Esophagus squamous epithelium (tissue), 5 donors: ENCODE measurements around the gene C1orf74. TPM values are rescaled to one million over a fixed set of nuclear protein-coding genes. Genes with fewer than 3 reads are reported as not detected.

Experiments used
- DNase-seq: peaks from one replicate; lab custom pipeline; 2025; lab: John Stamatoyannopoulos, UW
- H3K27ac ChIP-seq, 4 donors: fragments of 200-600 bp; sonication (generic); one replicate each; pipeline ENCODE4 v1.5.1; 2016 to 2019; ENCODE audit warnings: mild to moderate bottlenecking in 1 of 4
- H3K27me3 ChIP-seq, 4 donors: fragments of 200-600 bp; sonication (generic); 1 replicate in 3 of 4; 2 replicates in 1 of 4; pipeline versions ENCODE4 v1.5.1 to v1.6.0; 2017 to 2021; ENCODE audit warnings: antibody characterized with exemption in 1 of 4
- H3K36me3 ChIP-seq, 3 donors: fragments of 200-600 bp; sonication (generic); one replicate each; pipeline ENCODE4 v1.5.1; 2016 to 2019
- H3K4me1 ChIP-seq, 3 donors: fragments of 200-600 bp; sonication (generic); one replicate each; pipeline ENCODE4 v1.5.1; 2017 to 2019
- H3K4me3 ChIP-seq, 4 donors: fragments of 200-600 bp; sonication (generic); 1 replicate in 3 of 4; 2 replicates in 1 of 4; pipeline ENCODE4 v1.5.1; 2016 to 2019; ENCODE audit warnings: mild to moderate bottlenecking in 2 of 4, moderate library complexity in 1 of 4
- H3K9me3 ChIP-seq, 3 donors: fragments of 200-600 bp; sonication (generic); one replicate each; pipeline ENCODE4 v1.5.1; 2016 to 2019
- POLR2A ChIP-seq, 4 donors: fragments of 450-650 bp; IDR thresholded peaks; one replicate each; pipeline ENCODE4 v1.6.1; 2017; ENCODE audit warnings: antibody characterized with exemption in 4 of 4, mild to moderate bottlenecking in 4 of 4, moderate library complexity in 3 of 4
- WGBS, 2 donors: methylation state at CpG; one replicate each; pipeline ENCODE4 v1.1.5; 2018; 5-methylcytosine and 5-hydroxymethylcytosine counted together
- intact Hi-C: fragments of 100-400 bp; cut with DNase I; formaldehyde crosslinking; loops from one replicate; pipeline ENCODE4 v1.15.0; 2022
- total RNA-seq, 4 donors: library from RNA; depleted of rRNA; stranded (reverse); fragments of >200 nt; gene quantifications; one replicate each; pipeline ENCODE4 v1.1.0, GENCODE V29; 2016
- TF ChIP-seq, protein P1 (sequence below), 6 experiments: fragments of 450-650 bp in 4 of 6; fragments of 200-600 bp in 2 of 6; sonication (generic) in 2 of 6; IDR thresholded peaks; one replicate each; pipeline ENCODE4 v1.5.1; 2016 to 2019; ENCODE audit warnings: antibody characterized with exemption in 6 of 6, mild to moderate bottlenecking in 4 of 6, moderate library complexity in 4 of 6
- donor health status: DM: yes; HTN: yes; CAD: no.

The C1orf74 gene
- total RNA-seq, 4 donors from 2014 or later = 2.9 to 6.2 (median 4.1) TPM

DNA sequence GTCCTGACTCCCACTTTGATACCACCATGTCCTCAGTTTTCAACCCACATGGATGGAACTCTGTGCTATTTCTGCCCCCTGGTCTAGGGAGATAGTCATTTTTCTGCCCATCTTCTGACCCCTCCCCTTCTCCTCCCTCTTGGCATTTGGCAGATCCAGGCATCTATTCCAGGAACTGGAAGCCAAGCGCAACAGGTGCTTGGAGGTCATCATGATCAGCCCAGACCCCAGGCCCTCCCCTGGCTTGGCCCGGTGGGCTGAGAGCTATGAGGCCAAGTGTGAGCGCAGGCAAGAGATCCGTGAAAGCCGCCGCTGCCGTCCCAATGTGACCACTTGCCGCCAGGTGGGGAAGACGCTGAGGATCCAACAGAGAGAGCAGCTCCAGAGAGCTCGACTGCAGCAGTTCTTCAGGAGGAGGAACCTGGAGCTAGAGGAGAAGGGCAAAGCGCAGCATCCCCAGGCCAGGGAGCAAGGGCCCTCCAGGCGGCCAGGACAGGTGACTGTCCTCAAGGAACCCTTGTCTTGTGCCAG is 24.5 kb downstream of the C1orf74 start:
- WGBS, 2 donors = 91 to 100% methylated on average over 3 to 4 of the region's 12 CpGs
- H3K4me1 ChIP-seq = peaks cover 0 to 4% (median 0%) of the 10 kb centered on the region in 3 donors
- TF ChIP-seq, protein P1, sequence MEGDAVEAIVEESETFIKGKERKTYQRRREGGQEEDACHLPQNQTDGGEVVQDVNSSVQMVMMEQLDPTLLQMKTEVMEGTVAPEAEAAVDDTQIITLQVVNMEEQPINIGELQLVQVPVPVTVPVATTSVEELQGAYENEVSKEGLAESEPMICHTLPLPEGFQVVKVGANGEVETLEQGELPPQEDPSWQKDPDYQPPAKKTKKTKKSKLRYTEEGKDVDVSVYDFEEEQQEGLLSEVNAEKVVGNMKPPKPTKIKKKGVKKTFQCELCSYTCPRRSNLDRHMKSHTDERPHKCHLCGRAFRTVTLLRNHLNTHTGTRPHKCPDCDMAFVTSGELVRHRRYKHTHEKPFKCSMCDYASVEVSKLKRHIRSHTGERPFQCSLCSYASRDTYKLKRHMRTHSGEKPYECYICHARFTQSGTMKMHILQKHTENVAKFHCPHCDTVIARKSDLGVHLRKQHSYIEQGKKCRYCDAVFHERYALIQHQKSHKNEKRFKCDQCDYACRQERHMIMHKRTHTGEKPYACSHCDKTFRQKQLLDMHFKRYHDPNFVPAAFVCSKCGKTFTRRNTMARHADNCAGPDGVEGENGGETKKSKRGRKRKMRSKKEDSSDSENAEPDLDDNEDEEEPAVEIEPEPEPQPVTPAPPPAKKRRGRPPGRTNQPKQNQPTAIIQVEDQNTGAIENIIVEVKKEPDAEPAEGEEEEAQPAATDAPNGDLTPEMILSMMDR (IDR thresholded peaks at IDR 0.05) = no peak
- TF ChIP-seq POLR2A (IDR thresholded peaks at IDR 0.05) = no peak
- no peak overlapping the region for H3K4me3 ChIP-seq
- H3K36me3 ChIP-seq = no peaks in the 10 kb centered on the region
- no peak for DNase-seq
- no peaks in the 10 kb centered on the region for H3K9me3 ChIP-seq
- intact Hi-C loops = no loop called here
- H3K27ac ChIP-seq = no peak overlapping the region
- H3K27me3 ChIP-seq = no peaks in the 10 kb centered on the region

DNA sequence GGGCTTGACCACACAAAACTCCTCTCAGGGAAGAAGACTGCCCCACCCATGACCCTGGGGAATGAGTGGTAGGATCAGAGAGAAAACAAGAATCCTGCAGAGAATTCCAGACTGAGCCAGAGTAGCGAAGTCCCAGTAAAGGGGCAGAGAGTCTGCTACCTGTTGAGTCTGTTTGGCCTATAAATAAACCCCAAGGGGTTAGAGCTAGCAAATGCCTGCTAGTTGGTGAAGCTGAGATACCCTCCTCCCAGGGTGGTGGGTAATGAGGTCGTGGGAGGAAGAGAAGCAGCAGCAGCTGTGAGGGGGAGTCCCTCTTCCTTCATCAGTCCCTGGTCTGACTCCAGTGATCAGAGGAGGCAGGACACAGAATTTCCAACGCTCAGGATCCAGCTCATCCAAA is 26.0 kb downstream of the C1orf74 start:
- Histone ChIP-seq H3K27me3 (no peaks in the 10 kb centered on the region), H3K36me3 (no peaks in the 10 kb centered on the region), H3K4me3 (peak overlapping the region in 1 of 4 donors; percentile 37), H3K4me1 (peaks cover 0 to 4% (median 0%) of the 10 kb centered on the region in 3 donors), H3K9me3 (no peaks in the 10 kb centered on the region), H3K27ac (peak overlapping the region in 1 of 4 donors; percentile 65)
- TF ChIP-seq POLR2A (IDR thresholded peaks at IDR 0.05) = no peak
- TF ChIP-seq, protein P1 (IDR thresholded peaks at IDR 0.05) = no peak
- intact Hi-C loops = no loop called here
- no peak for DNase-seq
- WGBS, 2 donors = 55 to 65% methylated on average over 3 of the region's 3 CpGs

DNA sequence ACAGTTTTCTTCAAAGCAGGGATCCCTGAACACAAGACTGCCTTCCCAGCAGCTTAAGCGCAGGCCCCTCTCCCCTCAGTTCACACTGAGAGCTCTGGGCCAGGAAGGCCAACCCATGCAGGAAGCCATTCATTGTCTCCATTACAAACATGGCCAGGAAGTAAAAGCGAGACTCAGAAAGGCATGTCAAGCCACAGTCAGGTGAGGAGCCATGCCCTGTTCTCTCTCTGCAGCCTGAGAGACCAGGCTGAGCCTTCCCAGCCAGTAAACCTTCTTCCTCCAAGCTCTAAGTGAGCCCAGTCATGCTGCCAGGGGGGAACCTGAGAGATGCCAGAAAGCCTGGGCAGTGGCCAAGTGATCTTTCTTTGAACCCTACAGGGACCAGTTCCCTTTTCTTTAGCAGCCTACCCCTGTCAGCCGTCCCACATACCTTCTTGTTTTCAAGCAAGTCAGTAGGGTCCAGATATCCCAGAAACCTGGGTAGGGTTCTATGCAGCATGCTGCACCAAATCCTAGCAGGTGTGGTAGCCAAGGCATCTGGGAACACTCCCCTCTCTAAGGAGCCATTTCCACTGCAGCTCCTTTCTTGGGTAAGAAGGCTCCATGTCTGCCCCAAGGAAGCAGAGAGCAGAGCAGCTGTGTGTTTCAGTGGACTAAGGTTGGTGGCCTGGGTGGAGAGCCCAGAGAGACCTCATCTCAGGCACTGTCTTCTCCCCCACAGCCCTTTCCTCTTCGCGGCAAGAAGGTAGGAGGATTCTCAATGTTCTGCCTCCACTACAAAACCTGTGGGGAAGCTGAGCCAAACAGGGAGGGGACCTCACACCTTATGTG is 27.5 kb downstream of the C1orf74 start:
- Histone ChIP-seq H3K27me3 (no peaks in the 10 kb centered on the region), H3K4me1 (peaks cover 0 to 4% (median 0%) of the 10 kb centered on the region in 3 donors), H3K36me3 (no peaks in the 10 kb centered on the region), H3K27ac (peak overlapping the region; percentile 9 to 69 (median 46)), H3K9me3 (no peaks in the 10 kb centered on the region), H3K4me3 (peak overlapping the region; percentile 5 to 41 (median 28))
- 56 to 80% methylated on average over 3 to 4 of the region's 5 CpGs for WGBS, 2 donors
- DNase-seq = no peak
- TF ChIP-seq, protein P1 (IDR thresholded peaks at IDR 0.05) = no peak
- peak in 1 of 4 donors; percentile 20 for TF ChIP-seq POLR2A (IDR thresholded peaks at IDR 0.05)
- intact Hi-C loops = no loop called here

DNA sequence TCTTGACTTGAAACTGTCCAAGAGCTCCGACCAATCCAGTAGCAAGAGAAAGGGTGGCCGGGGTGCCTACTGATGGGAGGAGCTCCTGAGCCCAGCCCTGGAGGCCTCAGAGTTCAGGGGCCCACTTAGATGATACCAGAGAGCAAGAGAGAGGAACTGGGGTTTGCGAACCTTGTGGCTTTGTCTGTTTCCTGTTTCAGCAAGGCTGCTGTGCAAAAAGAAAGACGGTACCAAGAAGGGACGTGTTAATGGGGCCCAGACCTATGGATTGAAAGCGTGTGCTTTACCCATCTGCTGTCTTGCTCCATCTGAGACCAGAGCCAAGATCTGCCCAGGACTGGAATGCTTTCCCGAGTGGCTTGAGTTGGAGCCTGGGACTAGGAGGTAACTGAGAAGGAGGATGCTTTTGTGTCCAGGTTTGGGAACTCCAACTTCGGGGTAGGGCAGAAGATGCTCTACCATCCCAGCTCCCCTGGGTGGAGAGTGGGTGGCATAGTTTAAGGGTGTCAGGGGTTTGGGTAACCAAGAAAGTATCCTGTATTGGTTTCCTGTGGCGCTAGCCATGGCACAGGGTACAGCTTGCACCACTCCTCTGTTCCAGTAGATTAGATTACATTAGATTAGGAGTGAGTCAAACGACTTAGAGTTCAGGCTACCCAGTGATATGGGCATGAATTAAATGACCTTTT is 28.3 kb downstream of the C1orf74 start, which contains the start of gene TRAF3IP3:
TRAF3IP3 (plus strand) TSS at position 128 of the 689 bp plus-strand sequence. CDS start 3,987 bp downstream, outside the sequence.
- Histone ChIP-seq H3K27me3 (no peaks in the 10 kb centered on the region), H3K9me3 (no peaks in the 10 kb centered on the region), H3K4me3 (peak within 1 kb of the TSS; percentile 5 to 41 (median 28)), H3K36me3 (no peaks in the 10 kb centered on the region), H3K4me1 (peaks cover 0 to under 1% (median 0%) of the 10 kb centered on the region in 3 donors), H3K27ac (peak within 1 kb of the TSS; percentile 26 to 69 (median 50))
- TF ChIP-seq POLR2A (IDR thresholded peaks at IDR 0.05) = peak in 1 of 4 donors; percentile 33
- TF ChIP-seq, protein P1 (IDR thresholded peaks at IDR 0.05) = no peak
- intact Hi-C loops = no loop called here
- 66 to 76% methylated on average over 9 to 10 of the region's 10 CpGs for WGBS, 2 donors
- DNase-seq = peak; percentile 26
